Vagina (tissue), 2 donors: ENCODE measurements around the gene TTLL11. TPM values are rescaled to one million over a fixed set of nuclear protein-coding genes. Genes with fewer than 3 reads are reported as not detected.
A peak's percentile ranks its signal among the peaks of the same experiment; 100 is the strongest.
"Not testable (repeated sequence)": the region's sequence is repeated elsewhere in the genome, so short reads cannot be mapped to it uniquely, and the experiment has no call there.

Experiments used
- DNase-seq, 2 donors: peaks; one replicate each; pipeline ENCODE4 v3.0.0-alpha.2; 2017; ENCODE audit errors: extremely low spot score in 2 of 2
- H3K27ac ChIP-seq: fragments of 200-600 bp; sonication (generic); one replicate; pipeline ENCODE4 v1.5.1; 2019
- H3K27me3 ChIP-seq: fragments of 200-600 bp; sonication (generic); one replicate; pipeline ENCODE4 v1.5.1; 2019
- H3K36me3 ChIP-seq, 2 donors: fragments of 200-600 bp; sonication (generic); one replicate each; pipeline ENCODE4 v1.5.1; 2017 to 2019
- H3K4me1 ChIP-seq: fragments of 200-600 bp; sonication (generic); one replicate; pipeline ENCODE4 v1.5.1; 2019
- H3K4me3 ChIP-seq, 2 donors: fragments of 200-600 bp; sonication (generic); 1 replicate in 1 of 2; 2 replicates in 1 of 2; pipeline ENCODE4 v1.5.1; 2016 to 2019
- H3K9me3 ChIP-seq: fragments of 200-600 bp; sonication (generic); one replicate; pipeline ENCODE4 v1.5.1; 2019
- CTCF ChIP-seq, 3 experiments: fragments of 450-650 bp in 2 of 3; fragments of 200-600 bp in 1 of 3; sonication (generic) in 1 of 3; IDR thresholded peaks; one replicate each; pipeline ENCODE4 v1.5.1; 2017 to 2019; ENCODE audit warnings: antibody characterized with exemption in 3 of 3, mild to moderate bottlenecking in 2 of 3, moderate library complexity in 2 of 3
- POLR2A ChIP-seq, 2 donors: fragments of 450-650 bp; IDR thresholded peaks; one replicate each; pipeline ENCODE4 v1.6.1; 2017; ENCODE audit warnings: antibody characterized with exemption in 2 of 2, mild to moderate bottlenecking in 2 of 2, moderate library complexity in 2 of 2
- POLR2AphosphoS5 ChIP-seq, 2 donors: sonication (generic); formaldehyde crosslinking; IDR thresholded peaks; one replicate each; pipeline ENCODE4 v1.9.0; 2017; ENCODE audit warnings: antibody characterized with exemption in 2 of 2, mild to moderate bottlenecking in 2 of 2, low read depth in 1 of 2; ENCODE audit not compliant: insufficient read depth in 1 of 2
- intact Hi-C: fragments of 100-400 bp; cut with DNase I; formaldehyde crosslinking; loops from one replicate; pipeline ENCODE4 v1.15.1; 2023
- total RNA-seq: library from RNA; depleted of rRNA; stranded (reverse); fragments of >200 nt; gene quantifications from one replicate; pipeline ENCODE4 v1.2.3, GENCODE V29; 2016

Gene TTLL11
- total RNA-seq, 1 donor from 2014 or later, result 11.0 TPM

- H3K27me3 ChIP-seq, result no peaks in the 10 kb centered on the region
- no peaks in the 10 kb centered on the region for H3K36me3 ChIP-seq
- H3K27ac ChIP-seq, result no peak overlapping the region
- no peaks in the 10 kb centered on the region for H3K4me1 ChIP-seq
- no peak overlapping the region for H3K4me3 ChIP-seq
- TF ChIP-seq CTCF (IDR thresholded peaks at IDR 0.05) (no peak), POLR2A (IDR thresholded peaks at IDR 0.05) (no peak), POLR2AphosphoS5 (IDR thresholded peaks at IDR 0.05; ENCODE audit: insufficient read depth in 1 of 2, low read depth in 1 of 2) (no peak)
- no peaks in the 10 kb centered on the region for H3K9me3 ChIP-seq
- intact Hi-C loops, result no loop called here
- peak in 1 of 2 donors; percentile 34 for DNase-seq
Measured at GRCh38 chr9:121802753-121803152, 290.4 kb downstream of the TTLL11 start.

- Histone ChIP-seq H3K27ac (peak overlapping the region; percentile 12), H3K4me1 (no peaks in the 10 kb centered on the region), H3K36me3 (no peaks in the 10 kb centered on the region), H3K9me3 (no peaks in the 10 kb centered on the region), H3K27me3 (no peaks in the 10 kb centered on the region), H3K4me3 (no peak overlapping the region)
- intact Hi-C loops, result no loop called here
- no peak for DNase-seq
- no peak for TF ChIP-seq CTCF (IDR thresholded peaks at IDR 0.05)
- TF ChIP-seq POLR2A (IDR thresholded peaks at IDR 0.05), result no peak
- no peak for TF ChIP-seq POLR2AphosphoS5 (IDR thresholded peaks at IDR 0.05; ENCODE audit: insufficient read depth in 1 of 2, low read depth in 1 of 2)
Measured at GRCh38 chr9:121801579-121801978, 291.5 kb downstream of the TTLL11 start.

- H3K9me3 ChIP-seq, result no peaks in the 10 kb centered on the region
- H3K27ac ChIP-seq, result no peak overlapping the region
- H3K27me3 ChIP-seq, result no peaks in the 10 kb centered on the region
- intact Hi-C loops, result no loop called here
- H3K4me3 ChIP-seq, result no peak overlapping the region
- TF ChIP-seq CTCF (IDR thresholded peaks at IDR 0.05), result no peak
- TF ChIP-seq POLR2A (IDR thresholded peaks at IDR 0.05), result no peak
- TF ChIP-seq POLR2AphosphoS5 (IDR thresholded peaks at IDR 0.05; ENCODE audit: insufficient read depth in 1 of 2, low read depth in 1 of 2), result no peak
- no peaks in the 10 kb centered on the region for H3K36me3 ChIP-seq
- H3K4me1 ChIP-seq, result no peaks in the 10 kb centered on the region
- no peak for DNase-seq
Measured at GRCh38 chr9:121800376-121800775, 292.7 kb downstream of the TTLL11 start.

GRCh38 chr9:121798941-121799340 is 294.2 kb downstream of the TTLL11 start:
- intact Hi-C loops, result no loop called here
- Histone ChIP-seq H3K27ac (no peak overlapping the region), H3K4me1 (no peaks in the 10 kb centered on the region), H3K4me3 (no peak overlapping the region), H3K36me3 (no peaks in the 10 kb centered on the region), H3K9me3 (no peaks in the 10 kb centered on the region), H3K27me3 (no peaks in the 10 kb centered on the region)
- no peak for TF ChIP-seq POLR2A (IDR thresholded peaks at IDR 0.05)
- no peak for TF ChIP-seq POLR2AphosphoS5 (IDR thresholded peaks at IDR 0.05; ENCODE audit: insufficient read depth in 1 of 2, low read depth in 1 of 2)
- TF ChIP-seq CTCF (IDR thresholded peaks at IDR 0.05), result no peak
- peak in 1 of 2 donors; percentile 65 for DNase-seq

- TF ChIP-seq CTCF (IDR thresholded peaks at IDR 0.05), result no peak
- TF ChIP-seq POLR2A (IDR thresholded peaks at IDR 0.05), result no peak
- no peak for TF ChIP-seq POLR2AphosphoS5 (IDR thresholded peaks at IDR 0.05; ENCODE audit: insufficient read depth in 1 of 2, low read depth in 1 of 2)
- Histone ChIP-seq H3K4me1 (no peaks in the 10 kb centered on the region), H3K9me3 (no peaks in the 10 kb centered on the region), H3K27me3 (no peaks in the 10 kb centered on the region), H3K27ac (no peak overlapping the region), H3K4me3 (no peak overlapping the region), H3K36me3 (no peaks in the 10 kb centered on the region)
- intact Hi-C loops, result no loop called here
- DNase-seq, result peak in 1 of 2 donors; percentile 40
Measured at GRCh38 chr9:121797081-121797480, 296.0 kb downstream of the TTLL11 start.

GRCh38 chr9:121794334-121794733 is 298.8 kb downstream of the TTLL11 start:
- H3K9me3 ChIP-seq, DNase-seq, H3K4me1 ChIP-seq, H3K36me3 ChIP-seq, H3K27me3 ChIP-seq, H3K4me3 ChIP-seq, H3K27ac ChIP-seq, intact Hi-C loops: not testable (repeated sequence)

GRCh38 chr9:121792476-121792875 is 300.6 kb downstream of the TTLL11 start:
- H3K36me3 ChIP-seq, intact Hi-C loops, H3K4me3 ChIP-seq, H3K4me1 ChIP-seq, H3K9me3 ChIP-seq, H3K27ac ChIP-seq, H3K27me3 ChIP-seq: not testable (repeated sequence)
- peak in 1 of 2 donors; percentile 34 for DNase-seq
